Inflammatory macrophage treated with lipopolysaccharide for 4 hours (primary cell): Measurements from ENCODE around the gene PUM1.
"Not testable (repeated sequence)": the region's sequence is repeated elsewhere in the genome, so short reads cannot be mapped to it uniquely, and the experiment has no call there.

Source experiments
- DNase-seq: peaks from one replicate; pipeline ENCODE4 v3.0.0-alpha.2; 2020

PUM1 gene

DNA sequence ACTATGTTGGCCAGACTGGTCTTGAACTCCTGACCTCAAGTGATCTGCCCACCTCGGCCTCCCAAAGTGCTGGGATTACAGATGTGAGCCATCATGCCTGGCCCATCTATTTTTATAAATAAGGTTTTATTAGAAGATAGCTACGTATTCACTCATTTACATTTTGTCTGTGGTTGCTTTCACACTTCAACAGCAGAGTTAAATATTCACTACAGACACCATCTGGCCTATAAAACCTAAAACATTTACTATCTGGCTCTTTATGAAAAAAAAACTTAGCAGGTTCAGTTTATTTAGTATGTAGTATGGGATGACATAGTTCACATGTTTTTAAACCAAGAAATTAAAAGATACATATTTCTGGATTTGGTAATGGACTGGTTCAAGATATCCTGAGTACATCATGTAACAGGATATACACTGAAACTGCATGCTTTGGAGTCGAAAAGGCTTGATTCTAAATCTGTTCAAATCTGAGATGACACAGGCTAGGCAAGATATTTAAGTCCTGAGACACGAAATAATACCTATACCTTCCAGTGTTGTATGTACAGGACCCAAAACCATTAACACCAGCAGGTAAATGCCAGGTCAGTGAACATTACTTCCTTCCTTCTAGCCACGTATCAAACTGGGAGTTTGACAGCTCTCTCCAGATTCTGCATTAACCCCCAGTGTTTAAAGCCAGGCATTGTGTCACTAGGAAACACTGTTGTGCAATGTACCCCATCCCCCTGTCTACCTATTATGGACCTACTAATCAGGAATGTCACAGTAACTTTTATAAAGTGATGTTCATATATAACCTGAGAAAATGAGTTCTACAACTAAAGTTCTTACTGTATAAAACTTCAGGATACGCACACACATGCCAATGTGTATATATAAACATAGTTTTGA, 102.7 kb downstream of the PUM1 start:
- no peak for DNase-seq

DNA sequence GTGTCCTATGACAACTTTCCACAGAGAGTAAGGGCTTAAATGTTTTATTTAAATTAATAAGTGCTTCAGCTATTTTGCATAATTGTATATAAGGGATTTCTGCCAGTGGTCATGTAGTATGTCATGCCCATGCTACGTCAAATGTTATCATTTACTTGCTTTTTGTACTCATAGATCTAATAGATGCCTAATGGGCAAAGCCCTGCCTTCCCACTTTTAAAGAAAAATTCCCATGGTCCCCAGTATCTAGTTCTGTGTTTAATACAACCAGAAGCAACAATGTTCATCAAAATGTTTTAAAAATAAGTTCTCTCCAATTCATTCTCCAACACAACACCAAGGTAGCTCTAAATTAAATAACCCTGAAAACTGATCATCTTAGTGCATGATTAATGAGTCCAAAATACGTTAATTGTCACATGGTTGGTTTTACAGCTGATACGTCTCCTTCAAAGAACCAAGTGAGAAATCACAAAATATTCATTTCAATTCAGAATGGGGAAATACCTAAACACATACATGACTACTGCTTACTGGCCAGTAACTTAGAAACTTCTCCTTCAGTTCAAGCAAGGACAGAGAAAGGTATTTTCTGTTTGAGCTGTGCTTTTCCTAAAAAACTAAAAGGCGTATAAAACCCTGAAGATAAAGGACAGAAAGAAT, 107.8 kb downstream of the PUM1 start:
- DNase-seq = no peak

GRCh38 chr1:30955448-30956015, 110.0 kb downstream of the PUM1 start:
- no peak for DNase-seq

DNA sequence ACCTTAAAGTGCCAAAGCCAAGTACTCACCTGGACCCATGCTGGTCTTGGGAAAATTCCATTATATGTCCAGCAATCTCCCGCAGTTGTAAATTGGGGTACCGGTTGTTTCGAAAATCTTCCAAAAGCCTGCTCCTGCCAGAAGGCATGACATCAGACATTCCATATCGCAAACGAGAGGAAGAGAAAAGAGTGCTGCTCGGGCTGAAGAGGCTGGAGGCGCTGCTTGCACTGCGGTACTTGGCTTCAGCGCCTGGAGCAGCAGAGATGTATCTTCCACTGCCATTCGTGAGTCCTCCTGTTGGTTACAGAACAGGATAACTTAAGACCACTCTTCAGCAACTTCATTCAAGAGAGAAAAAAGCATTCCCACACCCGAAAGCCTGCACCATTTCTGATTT, 111.8 kb downstream of the PUM1 start:
- DNase-seq = no peak

GRCh38 chr1:30952098-30952497, 113.4 kb downstream of the PUM1 start:
- DNase-seq = no peak

DNA sequence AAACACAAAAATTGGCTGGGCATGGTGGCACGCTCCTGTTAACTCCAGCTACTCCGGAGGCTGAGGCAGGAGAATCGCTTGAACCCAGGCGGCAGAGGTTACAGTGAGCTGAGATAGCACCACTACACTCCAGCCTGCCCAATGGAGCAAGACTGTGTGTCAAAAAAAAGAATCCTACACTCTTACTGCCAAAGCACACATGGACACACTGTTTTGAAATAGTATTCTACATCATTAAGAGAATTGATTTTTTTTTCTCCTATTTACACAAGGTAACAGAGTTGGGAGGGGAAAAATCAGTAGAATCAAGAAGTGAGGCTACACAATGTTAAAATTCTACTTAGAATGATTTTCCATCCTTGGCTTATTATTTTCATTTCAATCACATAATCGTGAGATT, 114.8 kb downstream of the PUM1 start:
- no peak for DNase-seq

DNA sequence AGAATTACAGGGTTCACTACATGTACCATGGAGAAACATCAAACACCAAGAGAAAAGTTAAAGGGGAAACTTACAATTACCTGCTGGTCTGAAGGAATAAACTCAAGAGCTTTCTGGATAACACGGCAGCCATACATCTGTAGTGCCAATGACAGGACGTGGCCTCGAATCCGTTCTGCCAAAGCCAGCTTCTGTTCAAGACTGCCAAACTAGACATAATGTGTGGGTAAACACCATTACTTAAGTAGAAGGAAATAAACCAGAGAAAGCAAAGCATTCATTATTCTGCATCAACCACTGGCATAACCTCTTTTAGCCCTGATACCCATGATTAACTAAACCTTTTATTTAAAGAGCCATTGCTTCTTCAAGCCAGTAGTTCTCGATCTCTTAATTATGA, 115.5 kb downstream of the PUM1 start:
- no peak for DNase-seq

- not testable (repeated sequence) for DNase-seq
These were observed 116.1 kb downstream of the PUM1 start for GRCh38 chr1:30949487-30949838.

DNA sequence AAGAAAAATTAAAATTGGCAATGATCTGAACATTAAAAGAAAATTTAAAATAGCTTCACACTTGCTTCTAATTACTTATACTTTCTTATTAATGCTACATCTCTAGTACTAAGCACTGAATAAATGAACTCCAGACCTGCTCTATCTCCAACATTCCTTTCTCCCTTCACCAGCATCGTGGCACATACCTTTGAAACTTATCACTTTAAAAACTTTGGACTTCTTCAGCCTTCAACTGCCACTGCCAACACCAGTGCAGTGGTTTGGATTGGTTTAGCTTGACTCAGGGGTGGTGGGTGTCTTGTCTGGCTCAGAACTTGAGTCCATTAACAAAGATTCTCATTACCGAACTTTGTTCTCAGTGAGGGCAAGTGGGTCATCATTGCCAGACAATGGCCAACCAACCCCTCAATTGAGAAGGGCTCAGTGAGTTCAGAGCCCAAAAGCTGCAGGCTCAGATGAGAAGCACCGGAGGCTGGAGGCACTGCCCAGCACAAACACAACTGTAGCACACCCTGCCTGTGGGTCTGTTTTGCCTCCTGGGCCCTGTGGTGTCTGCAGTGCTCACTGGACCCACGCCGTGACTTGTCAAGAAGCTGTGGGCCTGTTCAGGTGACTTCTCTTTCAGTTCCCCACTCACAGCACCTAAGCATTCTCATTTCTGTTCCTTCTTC, 116.6 kb downstream of the PUM1 start:
- not testable (repeated sequence) for DNase-seq

GRCh38 chr1:30948278-30948677, 117.2 kb downstream of the PUM1 start:
- no peak for DNase-seq

GRCh38 chr1:30947212-30947611, 118.3 kb downstream of the PUM1 start:
- DNase-seq = no peak

- DNase-seq = no peak
These were observed 123.1 kb downstream of the PUM1 start for GRCh38 chr1:30942326-30942963.

DNA sequence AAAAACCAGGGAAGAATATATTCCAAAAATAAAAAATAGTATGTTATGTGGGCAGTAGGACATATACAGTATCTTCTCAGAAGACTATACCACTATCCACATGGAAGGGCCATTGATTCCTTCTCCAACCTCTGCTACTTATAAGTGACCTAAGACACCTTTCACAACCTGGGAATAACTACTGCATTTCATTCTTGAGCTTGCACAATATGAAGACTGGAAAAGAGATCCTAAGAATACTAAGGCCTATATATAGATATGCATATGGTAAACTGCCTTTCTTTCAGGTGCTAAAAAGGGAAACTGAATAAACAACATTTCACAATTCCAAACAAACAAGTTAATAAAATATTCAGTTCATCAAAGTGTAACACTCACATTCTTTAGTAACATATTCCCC, 125.0 kb downstream of the PUM1 start:
- no peak for DNase-seq

- no peak for DNase-seq
These were observed 128.9 kb downstream of the PUM1 start for GRCh38 chr1:30936541-30937171.

- DNase-seq = not testable (repeated sequence)
These were observed 129.8 kb downstream of the PUM1 start for GRCh38 chr1:30935758-30936157.

DNA sequence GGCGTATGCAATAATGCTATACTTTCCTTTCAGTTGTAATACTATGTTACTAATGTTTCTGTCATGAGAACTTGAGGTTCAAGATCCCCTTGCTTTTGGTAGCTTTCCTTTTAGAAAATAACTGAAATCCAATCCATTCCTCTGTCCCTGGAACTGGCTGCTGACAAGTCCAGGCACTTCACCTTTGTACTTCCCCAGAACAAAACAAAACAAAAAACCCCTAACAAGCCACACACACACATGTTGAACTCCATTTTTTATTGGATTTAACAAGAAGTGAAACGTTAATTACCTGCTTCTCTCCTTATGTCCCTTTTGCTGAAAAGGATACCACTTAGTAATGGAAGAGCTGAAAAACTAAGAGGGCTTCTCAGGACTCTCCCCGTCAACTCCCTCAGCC, 130.9 kb downstream of the PUM1 start:
- no peak for DNase-seq

- no peak for DNase-seq
These were observed 131.7 kb downstream of the PUM1 start for GRCh38 chr1:30933874-30934252.

DNA sequence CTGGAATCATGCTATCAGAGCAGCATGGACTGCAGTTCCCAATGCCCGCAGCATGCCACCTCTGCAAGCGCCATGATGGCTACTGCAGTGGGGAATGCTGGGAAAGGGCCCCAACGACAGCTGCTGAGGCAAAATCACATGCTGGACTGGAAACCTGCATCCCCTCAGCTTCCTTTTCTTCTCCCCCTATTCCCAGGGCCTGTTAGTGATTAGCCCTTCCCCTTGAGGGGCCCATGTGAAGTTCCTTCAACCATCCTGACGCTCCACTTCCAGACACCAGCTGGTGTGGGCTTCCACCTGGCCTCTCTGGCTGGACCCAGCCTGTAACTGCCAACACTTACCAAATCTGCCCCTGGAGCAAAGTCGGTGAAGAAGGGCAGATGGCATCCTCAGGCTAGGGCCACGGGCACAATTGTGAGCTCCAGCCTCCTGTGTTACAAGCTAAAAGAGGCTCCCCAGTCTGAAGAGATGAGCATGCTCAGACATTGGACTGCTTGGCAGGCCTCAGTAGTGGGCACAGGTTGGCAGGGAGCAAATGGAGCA, 134.8 kb downstream of the PUM1 start:
- DNase-seq = no peak

GRCh38 chr1:30929944-30930525, 135.5 kb downstream of the PUM1 start:
- no peak for DNase-seq

DNA sequence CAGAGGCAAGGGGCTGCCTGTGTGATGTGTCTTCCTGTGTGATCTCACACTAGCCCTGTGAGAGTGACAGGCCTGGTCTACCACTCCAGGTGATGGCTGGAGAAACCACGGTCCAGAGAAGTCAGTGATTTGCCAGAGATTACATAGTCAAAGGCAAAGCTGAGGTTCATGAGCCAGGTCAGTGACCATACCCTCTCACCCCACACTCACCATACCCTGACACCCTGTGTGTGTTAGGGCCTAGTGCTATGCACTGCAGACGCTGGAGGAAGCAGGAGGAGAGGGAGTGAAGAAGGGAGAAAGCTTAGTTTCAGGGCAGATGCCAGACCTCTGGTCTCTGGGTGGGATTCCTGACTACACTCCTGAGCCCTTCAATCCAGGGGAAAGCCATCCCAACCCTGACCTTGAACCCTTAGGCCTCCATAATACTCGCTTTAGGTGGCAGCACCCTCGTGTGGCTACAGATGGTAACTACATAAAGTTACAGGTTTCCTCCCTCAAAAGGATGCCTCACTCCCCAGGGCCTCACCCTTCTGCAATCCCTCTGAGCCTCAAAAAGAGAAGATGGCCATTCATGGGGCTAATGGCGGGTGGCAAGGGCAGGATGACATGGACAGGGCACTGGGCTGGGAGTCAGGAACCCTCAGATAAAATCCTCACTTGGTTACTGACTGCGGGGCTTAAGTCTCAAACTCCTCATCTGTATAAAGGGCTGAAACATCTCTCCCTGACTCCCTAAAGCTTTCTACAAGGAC, 136.2 kb downstream of the PUM1 start:
- peak; percentile 62 for DNase-seq

GRCh38 chr1:30928789-30929134, 136.8 kb downstream of the PUM1 start:
- DNase-seq = no peak
